ENCODE results near the gene TMEM106A. TPM values are rescaled to one million over a fixed set of nuclear protein-coding genes. Genes with fewer than 3 reads are reported as not detected.
"Not testable (repeated sequence)": the region's sequence is repeated elsewhere in the genome, so short reads cannot be mapped to it uniquely, and the experiment has no call there.

TMEM106A gene
- total RNA-seq, 1 experiment from 2014 or later = 2.1 TPM

GRCh38 chr17:43239597-43239996, 27.9 kb downstream of the TMEM106A start:
- CTCF ChIA-PET; BruUV-seq (replicated peaks); H3K36me3 ChIP-seq (ENCODE audit: insufficient read depth, low read length, poor library complexity, severe bottlenecking); DNase-seq (ENCODE audit: low spot score); POLR2A ChIA-PET (ENCODE audit: low non-redundant PET); H3K4me1 ChIP-seq (ENCODE audit: insufficient read depth, low read length, poor library complexity, severe bottlenecking); intact Hi-C loops (cut with micrococcal nuclease; ENCODE audit: unreplicated experiment); H3K9me3 ChIP-seq (ENCODE audit: low read depth, low read length, poor library complexity, severe bottlenecking); H3K27me3 ChIP-seq (replicated peaks; ENCODE audit: insufficient read depth, low read depth, low read length, poor library complexity); H3K4me3 ChIP-seq (ENCODE audit: low read depth, low read length, poor library complexity, severe bottlenecking); H3K27ac ChIP-seq (ENCODE audit: low read depth, low read length, poor library complexity, severe bottlenecking): not testable (repeated sequence)

- CTCF ChIA-PET; POLR2A ChIA-PET (ENCODE audit: low non-redundant PET); DNase-seq (ENCODE audit: low spot score); H3K36me3 ChIP-seq (ENCODE audit: insufficient read depth, low read length, poor library complexity, severe bottlenecking); BruUV-seq (replicated peaks); intact Hi-C loops (cut with micrococcal nuclease; ENCODE audit: unreplicated experiment); H3K27ac ChIP-seq (ENCODE audit: low read depth, low read length, poor library complexity, severe bottlenecking); H3K27me3 ChIP-seq (replicated peaks; ENCODE audit: insufficient read depth, low read depth, low read length, poor library complexity); H3K9me3 ChIP-seq (ENCODE audit: low read depth, low read length, poor library complexity, severe bottlenecking); H3K4me3 ChIP-seq (ENCODE audit: low read depth, low read length, poor library complexity, severe bottlenecking); H3K4me1 ChIP-seq (ENCODE audit: insufficient read depth, low read length, poor library complexity, severe bottlenecking): not testable (repeated sequence)
Observed at GRCh38 chr17:43240596-43241352, 29.1 kb downstream of the TMEM106A start.

- CTCF ChIA-PET; H3K4me3 ChIP-seq (ENCODE audit: low read depth, low read length, poor library complexity, severe bottlenecking); H3K27ac ChIP-seq (ENCODE audit: low read depth, low read length, poor library complexity, severe bottlenecking); H3K4me1 ChIP-seq (ENCODE audit: insufficient read depth, low read length, poor library complexity, severe bottlenecking); H3K27me3 ChIP-seq (replicated peaks; ENCODE audit: insufficient read depth, low read depth, low read length, poor library complexity); DNase-seq (ENCODE audit: low spot score); H3K9me3 ChIP-seq (ENCODE audit: low read depth, low read length, poor library complexity, severe bottlenecking); POLR2A ChIA-PET (ENCODE audit: low non-redundant PET); H3K36me3 ChIP-seq (ENCODE audit: insufficient read depth, low read length, poor library complexity, severe bottlenecking); BruUV-seq (replicated peaks); intact Hi-C loops (cut with micrococcal nuclease; ENCODE audit: unreplicated experiment): not testable (repeated sequence)
Observed at GRCh38 chr17:43246456-43246855, 34.8 kb downstream of the TMEM106A start.

Other genes with a start within 250 kb of the TMEM106A start
- gene AARSD1, start 247.4 kb upstream of the TMEM106A start, total RNA-seq (2021) = 32.9 and 36.0 TPM in 2 replicates
- gene PTGES3L, start 231.8 kb upstream of the TMEM106A start, total RNA-seq (2021) = 0.64 and 1.1 TPM in 2 replicates
- gene RUNDC1, start 231.3 kb upstream of the TMEM106A start, total RNA-seq (2021) = 7.3 and 8.0 TPM in 2 replicates
- 547 and 560 TPM in 2 replicates for gene RPL27, start 213.5 kb upstream of the TMEM106A start, total RNA-seq (2021)
- gene IFI35, start 205.1 kb upstream of the TMEM106A start, total RNA-seq (2021) = 4.9 and 7.2 TPM in 2 replicates
- 45.2 and 47.0 TPM in 2 replicates for gene VAT1, start 189.5 kb upstream of the TMEM106A start, total RNA-seq (2021)
- gene RND2, start 186.6 kb upstream of the TMEM106A start, total RNA-seq (2021) = 5.5 and 6.7 TPM in 2 replicates
- gene BRCA1, start 86.5 kb upstream of the TMEM106A start, total RNA-seq (2021) = 24.2 and 32.9 TPM in 2 replicates
- 19.5 and 23.0 TPM in 2 replicates for gene NBR1, start 40.7 kb upstream of the TMEM106A start, total RNA-seq (2021)
- gene CCDC200, start 16.7 kb downstream of the TMEM106A start, total RNA-seq (2021) = not detected in 2 replicates
- 3,906 and 4,067 TPM in 2 replicates for gene RNU2-1, start 22.1 kb downstream of the TMEM106A start, total RNA-seq (2021)
- 4.3 and 5.5 TPM in 2 replicates for gene ARL4D, start 187.1 kb downstream of the TMEM106A start, total RNA-seq (2021)